G401.6 (cell line): ENCODE results near the gene SVOP.
"Not testable (repeated sequence)": the region's sequence is repeated elsewhere in the genome, so short reads cannot be mapped to it uniquely, and the experiment has no call there.

ENCODE experiments used
- FAIRE-seq: peaks from 2 replicates; lab custom pipeline; 2012; peaks lifted over from hg19 to GRCh38; lab: Jason Lieb, UNC

Gene SVOP

DNA sequence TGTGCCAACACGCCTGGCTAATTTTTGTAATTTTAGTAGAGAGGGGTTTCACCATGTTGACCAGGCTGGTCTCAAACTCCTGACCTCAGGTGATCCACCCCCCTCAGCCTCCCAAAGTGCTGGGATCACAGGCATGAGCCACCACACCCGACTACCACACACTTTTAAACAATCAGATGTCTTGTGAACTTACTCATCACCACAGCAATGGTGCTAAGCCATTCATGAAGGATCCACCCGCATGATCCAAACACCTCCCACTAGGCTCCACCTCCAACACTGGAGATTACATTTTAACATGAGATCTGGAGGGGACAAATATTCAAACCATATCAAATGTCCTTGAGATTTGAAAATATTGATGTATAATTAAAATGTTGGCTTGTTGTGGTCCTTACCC, 7.8 kb upstream of the SVOP start:
- FAIRE-seq: not testable (repeated sequence)

DNA sequence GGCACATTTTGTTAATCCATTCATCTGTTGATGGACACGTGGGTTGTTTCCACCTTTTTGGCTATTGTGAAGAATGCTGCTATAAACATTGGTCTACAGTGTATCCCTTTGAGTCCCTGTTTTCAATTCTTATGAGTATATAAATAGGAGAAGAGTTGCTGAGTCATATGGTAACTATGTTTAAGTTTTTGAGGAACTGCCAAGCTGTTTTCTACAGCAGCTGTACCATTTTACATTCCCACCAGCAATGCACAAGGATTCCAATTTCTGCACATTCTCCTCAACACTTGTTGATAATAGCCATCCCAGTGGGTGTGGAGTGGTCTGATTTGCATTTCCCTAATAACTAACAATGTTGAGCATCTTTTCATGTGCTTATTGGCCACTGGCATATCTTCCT, 6.9 kb upstream of the SVOP start:
- no peak for FAIRE-seq

DNA sequence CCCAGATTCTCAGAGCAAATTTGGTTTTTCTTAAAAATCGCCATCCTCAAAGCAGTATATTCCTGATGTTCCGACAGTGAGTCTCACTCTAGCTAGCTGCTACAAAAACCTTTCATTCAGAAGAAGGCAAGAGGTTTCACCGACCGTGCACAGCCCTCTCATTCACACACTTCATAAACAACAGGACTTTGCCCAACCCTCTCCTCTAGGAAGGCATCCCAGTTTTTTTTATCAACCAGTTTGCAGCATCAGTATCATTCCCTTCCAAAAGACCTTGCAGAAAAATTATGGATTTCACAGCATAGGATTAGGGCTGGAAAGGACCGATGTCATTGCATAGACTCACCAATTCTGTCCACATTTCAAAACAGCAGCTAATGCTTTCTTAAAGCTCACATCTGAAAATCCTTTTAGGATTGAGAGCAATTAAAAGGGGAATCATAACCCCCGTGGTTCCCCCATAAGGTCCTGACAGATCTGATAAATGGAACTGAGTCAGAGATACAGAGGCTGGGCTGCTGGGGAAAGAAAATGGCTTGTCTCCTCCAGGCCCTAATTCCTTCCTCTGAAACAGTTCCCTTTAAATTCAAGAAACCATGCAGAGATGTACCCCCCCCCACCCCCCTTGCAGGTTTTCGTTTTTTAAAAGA, 597 bp downstream of the SVOP start:
- FAIRE-seq: no peak

DNA sequence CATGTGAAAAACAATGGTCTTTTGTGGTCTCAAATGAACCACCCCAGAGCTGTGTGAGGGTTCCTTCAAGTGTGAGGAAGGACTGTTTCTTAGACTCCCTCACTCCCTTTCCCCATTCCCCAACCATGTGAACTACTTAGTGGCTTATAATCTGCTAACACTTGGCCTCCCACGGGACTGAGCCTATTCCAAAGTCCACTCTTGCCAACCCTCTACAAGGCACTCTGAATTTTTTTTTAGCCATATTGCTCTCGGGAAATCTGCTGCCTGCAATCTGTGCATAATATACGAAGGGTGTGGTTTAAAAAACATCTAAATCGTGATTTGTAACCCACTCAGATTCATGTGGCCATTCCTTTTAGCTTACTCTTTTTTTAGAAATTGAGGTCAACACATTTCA, 2.6 kb downstream of the SVOP start:
- FAIRE-seq: no peak

DNA sequence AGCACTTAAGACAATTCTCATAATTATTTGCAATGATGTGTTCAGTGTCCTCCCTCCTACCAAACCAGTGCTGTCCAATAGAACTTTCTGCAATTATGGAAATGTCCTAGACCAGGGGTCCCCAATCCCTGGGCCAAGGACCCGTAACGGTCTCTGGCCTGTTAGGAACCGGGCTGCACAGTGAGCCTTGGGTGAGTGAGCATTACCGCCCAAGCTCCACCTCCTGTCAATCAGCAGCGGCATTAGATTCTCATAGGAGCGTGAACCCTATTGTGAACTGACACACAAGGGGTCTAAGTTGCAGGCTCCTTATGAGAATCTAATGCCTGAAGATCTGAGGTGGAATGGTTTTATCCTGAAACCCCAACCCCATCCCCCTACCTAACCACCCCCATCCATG, 3.9 kb downstream of the SVOP start:
- no peak for FAIRE-seq

DNA sequence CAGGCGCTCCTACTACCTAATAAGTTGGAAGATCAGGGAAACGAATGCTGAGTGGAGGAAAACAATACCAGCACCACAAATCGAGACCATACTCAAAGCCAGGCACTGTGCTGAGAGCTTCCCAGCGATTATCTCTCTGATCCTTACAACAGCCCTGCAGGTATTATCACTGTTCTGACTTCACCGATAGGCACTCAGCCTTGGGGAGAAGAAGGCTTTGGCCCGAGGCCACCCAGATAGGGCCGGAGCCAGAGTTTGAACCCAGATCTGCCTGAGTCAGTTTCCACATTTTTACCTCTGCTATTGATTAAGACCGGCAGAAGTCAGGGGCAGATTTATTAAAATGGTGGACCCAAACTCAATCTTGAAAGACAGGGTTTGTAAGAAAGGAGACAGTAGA, 4.9 kb downstream of the SVOP start:
- no peak for FAIRE-seq

DNA sequence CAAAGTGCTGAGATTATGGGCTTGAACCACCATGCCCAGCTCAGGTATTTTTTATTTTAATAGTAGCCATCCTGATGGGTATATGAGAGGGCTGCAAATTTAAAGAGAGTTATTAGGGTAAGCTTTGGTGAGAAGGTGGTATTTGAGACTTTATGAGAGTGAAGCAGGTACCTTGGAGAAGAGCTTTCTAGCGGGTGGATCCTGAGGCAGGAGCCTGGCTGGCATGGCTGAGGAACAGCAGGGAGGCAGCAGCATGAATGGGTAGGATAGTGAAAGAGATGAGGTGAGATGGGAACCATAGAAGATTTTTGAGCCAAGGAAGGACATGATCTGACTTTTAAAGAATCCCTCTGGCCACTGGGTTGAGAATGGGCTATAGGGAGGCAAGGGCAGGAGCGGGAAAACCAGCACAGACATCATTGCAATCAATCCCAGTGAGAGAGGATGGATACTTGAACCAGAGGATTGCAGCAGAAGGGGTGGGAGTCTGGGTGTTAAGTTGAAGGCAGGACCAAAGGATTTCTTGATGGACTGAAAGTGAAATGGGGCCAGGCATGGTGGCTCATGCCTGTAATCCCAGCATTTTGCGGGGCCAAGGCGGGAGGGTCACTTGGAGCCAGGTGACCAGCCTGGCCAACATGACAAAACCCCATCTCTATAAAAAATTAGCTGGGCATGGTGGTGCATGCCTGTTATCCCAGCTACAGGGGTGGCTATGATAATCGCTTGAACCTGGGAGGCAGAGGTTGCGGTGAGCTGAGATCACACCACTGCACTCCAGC, 5.7 kb downstream of the SVOP start:
- no peak for FAIRE-seq

DNA sequence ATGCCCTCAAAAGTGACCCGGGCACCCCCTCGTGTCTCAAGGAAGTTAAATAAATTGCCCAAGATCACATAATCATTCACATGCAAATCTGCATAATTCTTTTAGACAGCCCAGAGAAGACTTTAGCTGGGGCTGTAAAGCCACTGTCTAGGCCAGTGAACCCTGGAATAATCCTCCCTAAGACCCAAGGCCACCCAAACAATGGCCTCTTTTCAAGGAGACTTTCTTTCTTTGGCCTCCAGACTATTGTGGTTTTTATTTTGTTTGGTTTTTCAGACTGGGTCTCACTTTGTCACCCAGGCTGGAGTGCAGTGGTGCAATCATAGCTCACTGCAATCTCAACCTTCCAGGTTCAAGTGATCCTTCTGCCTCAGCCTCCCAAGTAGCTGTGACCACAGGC, 10.6 kb downstream of the SVOP start:
- FAIRE-seq: no peak

DNA sequence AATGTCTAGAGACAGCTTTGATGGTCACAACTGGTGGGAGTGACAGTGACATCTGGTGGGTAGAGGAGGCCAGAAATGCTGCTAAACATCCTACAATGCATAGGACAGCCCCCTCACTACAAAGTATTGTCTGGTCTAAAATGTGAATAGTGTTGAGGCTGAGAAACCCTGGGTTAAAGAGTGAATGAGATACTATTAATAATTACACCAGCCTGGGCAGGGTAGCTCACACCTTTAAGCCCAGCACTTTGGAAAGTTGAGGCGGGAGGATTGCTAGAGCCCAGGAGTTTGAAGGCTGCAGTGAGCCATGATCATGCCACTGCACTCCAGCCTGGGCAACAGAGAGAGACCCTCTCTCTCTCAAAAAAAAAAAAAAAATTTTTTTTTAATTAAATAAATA, 11.1 kb downstream of the SVOP start:
- no peak for FAIRE-seq

DNA sequence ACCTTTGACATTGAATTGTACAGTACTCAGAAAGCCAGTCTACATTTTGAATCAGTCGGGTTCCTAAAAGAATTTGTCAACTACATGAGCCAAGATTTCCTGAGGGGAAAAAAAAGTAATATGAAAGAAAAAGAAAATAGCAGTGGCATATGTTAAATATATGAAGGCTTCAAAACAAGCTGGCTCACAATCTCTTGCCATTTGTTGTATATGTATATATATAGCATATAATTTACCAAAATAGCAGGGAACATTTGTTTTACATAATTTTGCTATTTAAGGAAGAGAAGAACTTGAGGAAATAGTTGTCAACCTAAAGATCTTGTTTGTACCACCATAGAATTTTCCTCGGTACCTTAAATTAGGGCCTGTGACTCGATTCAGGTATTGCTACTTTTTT, 16.9 kb downstream of the SVOP start:
- no peak for FAIRE-seq

DNA sequence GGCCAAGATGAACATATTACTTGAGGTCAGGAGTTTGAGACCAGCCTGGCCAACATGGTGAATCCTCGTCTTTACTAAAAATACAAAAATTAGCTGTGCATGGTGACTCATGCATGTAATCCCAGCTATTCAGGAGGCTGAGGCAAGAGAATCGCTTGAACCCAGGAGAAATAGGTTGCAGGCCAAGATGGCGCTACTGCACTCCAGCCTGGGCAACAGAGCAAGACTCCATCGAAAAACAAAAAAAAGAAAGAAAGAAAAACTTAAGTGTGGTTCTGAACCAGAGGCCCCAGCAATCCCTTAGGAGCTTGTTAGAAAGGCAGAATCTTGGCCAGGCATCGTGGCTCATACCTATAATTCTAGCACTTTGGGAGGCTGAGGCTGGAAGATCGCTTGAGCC, 24.5 kb downstream of the SVOP start:
- FAIRE-seq: no peak

DNA sequence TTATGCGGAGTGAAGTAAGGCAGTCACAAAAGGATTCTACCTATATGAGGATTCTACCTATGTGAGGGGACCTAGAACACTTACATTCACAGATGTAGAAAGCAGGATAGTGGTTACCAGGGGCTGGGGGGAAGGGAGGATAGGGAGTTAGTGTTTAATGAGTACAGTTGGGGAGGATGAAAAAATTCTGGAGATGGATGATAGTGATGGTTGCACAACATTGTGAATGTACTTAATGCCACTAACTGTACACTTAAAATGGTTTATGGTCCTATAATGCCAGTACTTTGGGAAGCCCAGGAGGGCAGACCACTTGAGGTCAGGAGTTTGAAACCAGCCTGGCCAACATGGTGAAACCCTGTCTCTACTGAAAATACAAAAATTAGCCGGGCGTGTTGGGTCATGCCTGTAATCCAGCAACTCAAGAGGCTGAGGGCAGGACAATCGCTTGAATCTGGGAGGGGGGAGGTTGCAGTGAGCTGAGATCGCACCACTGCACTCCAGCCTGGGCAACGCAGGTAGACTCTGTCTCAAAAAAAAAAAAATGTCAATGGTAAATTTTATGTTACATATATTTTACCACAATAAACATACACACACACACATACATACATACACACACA, 25.4 kb downstream of the SVOP start:
- no peak for FAIRE-seq

DNA sequence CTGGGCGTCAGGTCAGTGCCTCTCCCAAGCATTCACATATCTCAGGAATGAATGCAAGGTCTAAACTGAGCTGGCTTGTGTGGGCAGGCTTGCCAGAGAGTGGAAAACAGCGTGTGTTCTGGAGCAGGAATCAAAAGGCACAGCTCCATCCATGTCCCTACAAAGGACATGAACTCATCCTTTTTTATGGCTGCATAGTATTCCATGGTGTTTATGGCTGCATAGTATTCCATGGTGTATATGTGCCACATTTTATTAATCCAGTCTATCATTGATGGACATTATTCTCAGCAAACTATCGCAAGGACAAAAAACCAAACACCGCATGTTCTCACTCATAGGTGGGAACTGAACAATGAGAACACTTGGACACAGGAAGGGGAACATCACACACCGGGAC, 30.8 kb downstream of the SVOP start:
- not testable (repeated sequence) for FAIRE-seq

DNA sequence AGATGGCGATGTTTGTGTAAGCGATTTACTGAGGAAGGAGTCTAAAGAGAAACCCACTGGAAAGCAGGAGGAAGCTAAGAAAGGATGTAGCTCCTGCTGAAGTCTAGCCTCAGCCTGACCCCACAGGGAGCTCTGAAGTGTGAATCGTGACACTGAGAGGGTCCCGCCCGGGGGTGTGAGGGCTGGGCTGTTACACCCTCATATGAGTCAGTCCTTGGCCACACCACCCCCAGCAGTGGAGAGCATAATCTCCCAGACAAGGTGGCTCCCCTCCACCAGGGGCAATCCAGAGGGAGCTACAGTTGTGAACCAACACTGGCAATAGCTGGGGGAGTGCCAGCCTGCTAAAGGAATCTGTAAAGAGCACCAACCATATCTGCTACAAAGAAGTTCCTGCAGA, 31.5 kb downstream of the SVOP start:
- FAIRE-seq: no peak

DNA sequence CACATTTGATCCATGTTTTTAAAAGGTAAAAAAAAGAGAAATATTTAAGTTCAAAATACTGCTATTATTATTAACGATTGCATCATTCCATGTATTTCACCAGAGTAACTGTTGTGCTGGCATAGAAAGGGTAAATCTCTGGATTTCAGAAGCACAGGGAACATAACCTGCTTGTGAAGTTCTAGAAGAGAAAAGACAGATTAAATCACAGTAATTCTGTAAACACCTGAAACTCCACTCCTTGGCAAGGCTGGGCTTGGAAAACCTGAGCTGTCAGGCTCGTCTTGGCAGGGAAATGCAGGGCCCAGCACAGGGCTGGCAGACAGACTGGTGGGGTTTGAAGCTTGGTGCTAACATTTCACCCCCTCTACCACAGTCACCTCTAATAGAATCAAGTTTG, 35.1 kb downstream of the SVOP start:
- FAIRE-seq: no peak

DNA sequence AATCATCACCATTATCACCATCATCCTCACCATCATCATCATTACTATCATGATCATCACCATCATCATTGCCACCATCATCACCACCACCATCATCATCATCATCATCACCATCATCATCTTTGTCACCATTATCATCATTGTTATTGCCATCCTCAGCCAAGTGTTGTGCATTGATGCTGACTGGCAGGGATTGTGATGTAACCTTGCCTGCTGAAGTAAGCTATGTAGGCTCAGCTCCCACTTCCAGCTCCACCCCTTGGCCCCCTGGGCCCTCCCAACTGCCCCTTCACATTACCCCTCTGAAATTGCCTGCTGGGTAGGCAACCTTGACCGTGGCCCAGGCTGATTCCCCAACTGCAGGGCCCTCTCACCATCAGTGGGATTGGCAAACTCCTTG, 37.6 kb downstream of the SVOP start:
- no peak for FAIRE-seq

DNA sequence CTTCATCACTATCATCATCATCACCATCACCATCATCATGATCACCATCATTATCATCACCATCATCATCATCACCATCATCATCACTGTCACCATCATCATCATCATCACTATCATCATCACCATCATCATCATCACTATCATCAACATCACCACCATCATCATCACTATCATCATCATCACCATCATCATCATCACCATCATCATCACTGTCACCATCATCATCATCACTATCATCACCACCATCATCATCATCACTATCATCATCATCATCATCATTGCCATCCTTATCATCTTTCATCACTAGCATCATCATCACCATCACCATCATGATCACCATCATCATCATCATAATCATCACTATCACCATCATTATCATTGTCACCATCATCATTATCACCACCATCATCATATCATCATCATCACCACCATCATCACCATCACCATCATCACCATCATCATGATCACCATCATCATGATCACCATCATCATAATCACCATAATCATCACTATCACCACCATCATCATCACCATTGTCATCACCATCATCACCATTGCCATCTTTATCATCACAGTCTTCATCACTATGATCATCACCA, 38.1 kb downstream of the SVOP start:
- FAIRE-seq: no peak

DNA sequence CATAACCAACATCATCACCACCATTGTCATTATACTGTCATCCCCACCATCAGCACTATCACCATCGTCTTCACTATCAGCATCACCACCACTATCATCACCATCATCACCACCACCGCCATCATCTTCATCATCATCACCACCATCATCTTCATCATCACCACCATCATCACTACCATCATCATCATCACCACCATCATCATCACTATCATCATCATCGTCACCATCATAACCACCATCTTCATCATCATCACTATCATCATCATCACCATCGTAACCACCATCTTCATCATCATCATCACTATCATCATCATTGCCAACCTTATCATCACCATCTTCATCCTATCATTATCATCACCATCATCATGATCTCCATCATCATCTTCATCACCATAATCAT, 39.0 kb downstream of the SVOP start:
- FAIRE-seq: no peak

DNA sequence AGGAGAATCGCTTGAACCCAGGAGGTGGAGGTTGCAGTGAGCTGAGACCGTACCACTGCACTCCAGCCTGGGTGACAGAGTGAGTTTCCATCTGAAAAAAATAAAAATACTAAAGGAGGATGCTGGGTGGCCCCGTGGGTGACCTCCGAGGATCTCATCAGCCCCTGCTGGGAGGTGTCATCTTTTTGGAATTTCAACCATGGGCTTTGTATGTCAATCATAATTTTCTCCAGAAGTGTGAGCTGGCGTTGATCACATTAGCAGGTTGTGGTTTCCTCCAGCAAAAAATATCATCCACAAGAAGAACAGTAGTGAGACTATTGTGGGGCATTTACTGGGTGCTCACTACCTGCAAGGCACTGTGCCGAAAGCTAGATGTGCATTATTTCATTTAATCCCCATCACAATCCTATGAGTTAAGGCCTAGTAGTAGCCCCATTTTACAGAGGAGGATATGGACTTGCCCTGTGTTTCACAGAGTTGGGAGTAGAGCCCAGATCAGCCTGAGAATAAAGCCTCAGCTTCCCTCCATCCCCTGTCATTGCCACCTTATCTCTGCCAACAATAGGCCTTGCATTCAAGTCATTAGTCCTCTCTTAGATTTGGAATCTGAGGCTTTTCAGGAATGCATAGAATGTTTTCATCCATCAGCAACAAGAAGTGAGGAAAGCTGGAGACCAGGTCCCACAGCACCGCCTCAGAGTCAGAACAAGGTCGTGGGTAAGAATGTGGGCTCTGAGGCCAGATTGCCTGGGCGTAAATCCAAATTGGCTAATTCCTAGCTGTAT, 39.8 kb downstream of the SVOP start:
- FAIRE-seq: no peak

DNA sequence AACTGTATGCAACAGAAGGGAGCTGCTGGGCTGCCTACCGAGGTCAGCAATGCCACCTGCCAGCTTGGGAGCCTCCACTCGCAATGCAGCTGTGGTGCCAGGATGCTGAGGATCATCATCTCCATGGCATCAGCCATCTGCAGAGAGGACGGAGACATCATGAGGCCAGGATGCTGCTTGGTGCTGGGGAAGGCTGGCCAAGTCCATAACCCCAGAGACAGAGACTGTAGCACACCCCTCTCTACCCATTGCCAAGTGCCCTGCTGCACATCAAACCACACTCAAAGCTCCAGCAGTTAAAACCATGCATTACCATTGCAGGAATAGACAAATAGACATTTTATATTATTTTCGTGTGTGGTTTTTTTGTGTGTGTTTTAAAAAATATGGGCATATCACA, 43.5 kb downstream of the SVOP start:
- no peak for FAIRE-seq

DNA sequence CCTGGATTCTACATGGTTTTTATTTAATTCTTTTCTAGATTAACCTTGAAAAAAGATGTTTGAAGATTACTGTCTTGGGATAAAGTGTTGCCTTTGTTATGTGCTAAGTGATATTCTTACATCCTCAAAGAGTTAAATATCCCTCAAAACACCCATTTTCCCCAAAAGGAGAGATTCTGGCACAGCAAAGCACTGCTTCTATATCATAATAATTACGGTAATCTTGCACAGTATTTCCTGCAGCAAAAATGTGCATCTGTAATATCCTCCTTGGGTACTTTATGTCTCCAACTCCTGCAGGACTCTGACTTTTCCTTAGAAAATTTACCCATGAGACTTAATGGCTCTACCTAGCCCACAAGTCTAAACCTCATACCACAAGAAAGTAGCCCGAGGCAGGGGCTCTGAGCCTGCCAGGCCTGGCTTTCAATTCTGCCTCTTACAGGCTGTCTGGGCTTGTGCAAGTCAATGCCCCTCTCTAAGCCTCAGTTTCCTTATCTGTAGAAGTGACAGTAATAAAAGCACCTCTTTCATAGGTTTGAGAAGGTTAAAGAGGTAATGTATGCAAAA, 45.8 kb downstream of the SVOP start:
- FAIRE-seq: no peak

DNA sequence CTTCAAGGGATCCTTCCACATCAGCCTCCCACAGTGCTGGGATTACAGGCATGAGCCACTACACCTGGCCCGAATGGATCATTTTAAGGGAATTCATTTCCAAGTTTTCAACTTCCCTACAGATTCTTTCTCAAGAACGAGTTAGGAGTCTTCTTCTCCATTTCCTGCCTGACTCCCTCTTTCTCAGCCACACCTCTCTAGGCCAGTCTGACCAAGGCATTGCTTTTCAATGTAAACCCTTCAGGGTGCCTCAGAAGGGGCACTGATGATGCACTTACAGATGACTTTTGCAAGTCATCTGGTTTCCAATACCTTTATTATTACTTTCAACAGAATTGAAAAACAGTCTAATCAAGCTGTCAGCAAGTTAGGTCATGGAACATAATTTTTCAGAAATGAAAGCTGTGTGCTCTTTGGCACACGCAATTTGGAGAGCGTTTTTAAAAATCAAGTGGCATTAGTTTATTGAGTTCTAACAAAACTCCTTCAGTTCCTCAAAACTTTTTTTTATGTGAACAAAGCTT, 47.2 kb downstream of the SVOP start:
- no peak for FAIRE-seq
